ENCODE results near the gene AMN. TPM values are rescaled to one million over a fixed set of nuclear protein-coding genes. Genes with fewer than 3 reads are reported as not detected.

The AMN gene
- polyA plus RNA-seq, 3 donors, result 1.5 to 12.3 (median 2.0) TPM

DNA sequence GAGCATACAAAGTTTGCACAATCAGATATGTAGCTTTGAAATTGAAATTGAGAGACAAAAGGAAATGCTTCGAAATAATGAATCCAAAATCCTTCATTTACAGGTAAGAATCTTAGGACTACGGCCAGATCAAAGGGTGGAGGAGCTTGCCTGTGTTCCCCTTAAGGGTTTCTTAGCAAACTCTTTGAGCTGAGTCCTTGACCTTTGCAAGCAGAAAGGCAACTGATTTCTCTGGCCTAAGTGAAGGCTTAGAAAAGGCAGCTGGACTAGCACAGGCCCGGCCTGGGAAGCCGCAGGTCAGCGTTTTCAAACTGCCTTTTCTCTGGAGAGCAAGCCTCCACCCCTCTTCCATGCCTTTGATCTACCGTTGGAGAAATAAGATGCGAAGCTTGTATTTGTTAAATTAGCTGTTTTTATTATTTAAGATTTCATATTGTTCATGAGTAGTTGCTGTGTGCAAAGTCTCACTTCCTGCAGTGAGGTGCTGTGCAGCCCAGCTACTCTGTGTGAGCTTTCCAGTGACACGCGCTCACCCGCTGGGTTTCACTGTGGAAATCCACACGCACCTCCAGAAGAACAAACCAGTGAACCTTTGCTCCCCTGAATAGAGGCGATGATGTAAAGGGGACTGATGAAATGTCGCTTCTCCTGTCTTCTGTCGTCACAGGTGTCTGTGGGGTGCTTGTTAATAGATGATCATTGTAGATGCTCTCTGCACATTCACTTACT lies 25.0 kb upstream of the AMN start:
- H3K27ac ChIP-seq (ENCODE audit: low read depth, low read length), result no peak overlapping the region
- 88 to 92% (median 89%) methylated on average over 14 of the region's 14 CpGs for WGBS, 3 donors

DNA sequence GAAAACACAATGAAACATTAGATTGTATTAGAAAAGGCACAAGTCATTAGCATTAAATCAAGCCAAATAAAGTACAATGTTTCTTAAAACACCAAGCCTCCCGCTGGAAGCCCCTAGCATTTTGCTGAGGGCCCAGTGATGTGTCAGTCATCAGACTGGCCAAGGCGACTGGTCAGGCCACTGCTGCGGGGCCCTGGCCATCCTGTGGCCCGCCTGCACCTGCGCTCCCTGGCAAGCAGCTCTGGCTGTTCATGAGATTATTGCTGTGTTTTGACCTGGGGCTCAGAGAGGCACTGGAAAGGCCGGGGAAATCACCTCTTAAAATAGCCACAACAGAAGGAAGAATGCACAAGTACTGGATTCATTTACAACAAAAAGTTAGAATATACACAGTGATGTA lies 24.2 kb upstream of the AMN start:
- WGBS, 3 donors, result 80 to 97% (median 97%) methylated on average over 6 of the region's 6 CpGs
- H3K27ac ChIP-seq (ENCODE audit: low read depth, low read length), result no peak overlapping the region

DNA sequence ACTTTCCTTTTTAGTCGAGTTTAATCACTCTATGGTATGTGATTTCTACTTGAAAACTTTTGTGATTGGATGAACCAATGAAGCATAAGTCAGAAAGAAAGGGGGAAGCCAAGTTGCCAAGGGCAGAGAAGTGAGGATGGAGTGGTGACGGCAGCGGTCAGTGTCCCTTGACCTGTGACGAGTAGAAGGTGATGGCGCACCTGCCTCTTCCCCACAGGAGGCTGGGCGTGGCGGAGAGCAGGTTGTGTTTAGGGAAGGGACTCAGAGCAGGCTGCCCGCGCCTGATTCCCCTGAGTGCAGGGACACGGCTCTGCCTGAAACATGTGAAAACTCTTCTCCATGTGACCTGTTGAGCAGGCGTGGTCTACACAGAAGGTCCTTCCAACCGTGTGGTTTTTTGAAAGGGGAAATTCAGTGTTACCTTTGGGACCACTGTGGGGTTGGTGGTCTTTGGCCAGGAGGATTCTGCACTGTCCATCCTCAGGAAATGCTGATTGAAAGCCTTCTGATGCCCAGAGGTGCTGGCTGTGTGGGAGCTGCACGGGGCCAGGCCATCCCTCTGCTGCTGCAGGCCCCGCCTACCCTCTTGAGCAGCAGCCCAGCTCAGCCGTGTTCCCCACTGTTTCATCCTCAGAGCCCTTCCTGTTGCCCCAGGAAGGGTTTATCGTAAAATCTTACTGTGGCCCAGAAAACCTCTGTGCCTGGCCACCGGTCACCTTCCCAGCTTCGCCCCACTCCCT lies 23.5 kb upstream of the AMN start:
- H3K27ac ChIP-seq (ENCODE audit: low read depth, low read length), result no peak overlapping the region
- 88 to 90% (median 89%) methylated on average over 18 of the region's 18 CpGs for WGBS, 3 donors

- H3K27ac ChIP-seq (ENCODE audit: low read depth, low read length), result no peak overlapping the region
- WGBS, 3 donors, result 97 to 98% (median 98%) methylated on average over 8 of the region's 8 CpGs
Observed at GRCh38 chr14:102899516-102899900, 23.0 kb upstream of the AMN start.

DNA sequence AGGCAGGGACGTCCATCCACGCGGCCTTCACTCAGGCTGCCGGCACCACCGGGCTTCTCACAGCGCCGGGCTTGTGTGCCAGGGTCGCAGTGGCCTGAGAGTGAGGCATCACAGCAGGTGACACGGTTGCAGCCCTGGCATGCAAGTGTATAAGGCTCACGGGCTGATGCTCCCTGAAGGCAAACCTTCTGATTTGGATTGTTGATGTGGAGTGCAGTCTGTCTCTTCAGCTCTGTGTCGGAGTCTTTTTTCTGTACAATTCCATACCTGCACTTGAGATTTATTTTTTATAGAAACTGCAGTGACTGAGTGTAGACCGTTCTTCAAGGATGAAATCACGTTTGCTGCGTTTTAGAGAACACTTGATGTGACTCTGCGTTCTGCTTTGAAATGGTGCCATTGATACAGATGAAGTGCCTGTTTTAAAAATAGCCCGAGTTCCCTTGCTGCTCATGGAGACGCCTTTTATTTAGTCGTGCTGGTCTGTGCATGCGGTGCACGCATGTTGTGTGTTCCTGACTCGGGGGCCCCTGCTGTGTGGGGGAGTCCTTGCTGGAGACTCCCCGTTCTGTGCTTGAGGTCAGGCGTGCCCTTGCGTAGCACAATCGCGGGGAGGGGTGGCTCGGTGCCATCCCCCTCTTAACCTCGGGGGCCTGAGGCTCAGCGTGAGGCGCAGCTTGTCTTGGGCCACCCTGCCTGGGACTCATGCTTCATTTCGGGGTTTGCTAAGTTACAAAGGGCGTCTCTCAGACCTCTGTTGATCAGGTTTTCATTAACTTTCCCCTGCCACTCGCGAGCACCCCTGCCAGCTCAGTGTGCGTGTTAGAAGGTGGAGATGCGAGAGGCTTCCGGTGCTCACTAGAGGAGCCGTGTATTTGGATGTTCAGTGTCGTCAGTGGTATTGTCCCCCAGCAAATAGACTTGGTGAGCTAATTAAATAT lies 21.6 kb upstream of the AMN start:
- H3K27ac ChIP-seq (ENCODE audit: low read depth, low read length), result no peak overlapping the region
- 77 to 85% (median 78%) methylated on average over 39 of the region's 39 CpGs for WGBS, 3 donors

DNA sequence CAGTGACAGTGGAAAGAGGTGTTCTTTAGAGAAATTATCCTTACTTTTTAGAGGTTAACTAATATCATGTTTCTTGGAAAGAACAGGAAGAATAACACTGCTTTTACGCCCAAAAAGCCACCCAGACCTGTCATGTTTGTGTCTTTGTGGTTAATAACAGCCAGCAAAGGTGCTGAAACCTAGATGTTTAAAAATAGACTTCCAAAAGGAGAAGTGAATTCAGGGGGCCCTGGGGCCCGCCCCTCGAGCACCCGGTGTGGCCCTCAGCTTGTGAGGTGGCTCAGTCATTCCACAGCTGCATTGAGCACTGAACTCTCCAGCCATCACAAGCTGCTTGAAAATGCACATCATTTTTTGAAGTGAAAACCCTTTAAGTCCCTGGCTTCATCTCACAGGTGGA lies 20.8 kb upstream of the AMN start:
- H3K27ac ChIP-seq (ENCODE audit: low read depth, low read length), result no peak overlapping the region
- WGBS, 3 donors, result 53 to 78% (median 74%) methylated on average over 4 of the region's 4 CpGs

- WGBS, 3 donors, result 82 to 90% (median 83%) methylated on average over 7 of the region's 7 CpGs
- no peak overlapping the region for H3K27ac ChIP-seq (ENCODE audit: low read depth, low read length)
Observed at GRCh38 chr14:102902086-102902485, 20.4 kb upstream of the AMN start.

DNA sequence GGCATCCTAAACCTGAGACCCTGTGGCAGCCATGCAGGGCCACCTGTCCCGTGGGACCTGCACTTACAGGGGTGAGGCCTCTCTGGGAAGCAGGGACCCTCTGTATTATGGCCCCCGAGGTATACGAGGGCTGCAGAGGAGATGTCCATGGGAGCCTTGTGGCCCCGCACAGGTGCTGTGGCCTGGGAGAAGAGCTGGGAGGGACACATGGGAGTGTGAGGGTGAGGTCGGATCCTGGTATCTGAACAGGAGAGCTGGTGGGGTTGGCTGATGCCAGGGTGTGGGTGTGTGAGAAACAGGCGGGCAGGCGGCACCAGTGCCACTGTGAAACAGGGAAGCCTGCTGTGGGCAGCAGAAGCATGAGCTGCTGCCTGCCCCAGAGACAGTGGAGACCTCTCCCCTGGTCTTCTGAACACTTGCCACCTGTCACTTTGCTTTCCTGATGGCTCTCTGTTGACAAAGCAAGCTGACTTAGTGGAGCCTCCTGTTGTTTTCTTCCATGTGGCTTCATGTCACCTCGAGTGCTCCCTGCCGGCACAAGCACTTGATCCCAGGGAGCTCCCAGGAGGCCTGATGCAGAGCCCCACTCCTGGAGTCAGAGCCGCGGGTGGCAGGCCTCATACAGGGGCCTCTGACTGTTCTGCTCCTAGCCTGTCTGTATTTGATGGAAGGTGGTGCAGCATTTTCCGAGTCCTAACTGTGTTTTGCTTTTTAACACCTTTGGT lies 19.8 kb upstream of the AMN start:
- H3K27ac ChIP-seq (ENCODE audit: low read depth, low read length), result no peak overlapping the region
- WGBS, 3 donors, result 79 to 93% (median 89%) methylated on average over 12 of the region's 12 CpGs

DNA sequence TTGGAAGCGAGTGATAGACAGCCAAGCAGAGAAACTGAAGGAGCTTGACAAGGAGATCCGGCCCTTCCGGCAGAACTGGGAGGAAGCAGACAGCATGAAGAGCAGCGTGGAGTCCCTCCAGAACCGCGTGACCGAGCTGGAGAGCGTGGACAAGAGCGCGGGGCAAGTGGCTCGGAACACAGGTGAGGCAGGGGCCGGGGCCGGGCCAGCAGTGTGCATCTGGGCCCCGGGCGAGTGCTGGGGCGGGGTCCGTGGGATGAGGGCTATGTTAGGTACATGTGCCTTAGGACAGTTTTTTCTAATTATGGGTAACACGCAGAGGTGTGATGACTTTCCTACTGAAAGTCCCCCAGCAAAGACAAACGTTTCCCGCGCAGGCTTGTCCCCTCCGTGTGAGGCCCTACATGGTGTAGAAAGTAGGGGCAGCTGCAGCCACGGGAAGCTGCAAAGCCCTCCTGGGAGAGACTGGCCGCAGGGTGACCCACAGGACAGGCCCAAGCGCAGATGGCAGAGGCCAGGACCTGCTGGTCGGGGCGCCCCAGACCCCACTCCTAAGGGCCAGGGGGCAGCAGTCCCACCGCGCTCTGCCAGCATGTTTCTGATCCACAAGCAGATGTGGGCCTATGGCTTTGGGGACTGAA lies 19.1 kb upstream of the AMN start:
- 90 to 97% (median 96%) methylated on average over 29 of the region's 29 CpGs for WGBS, 3 donors
- H3K27ac ChIP-seq (ENCODE audit: low read depth, low read length), result no peak overlapping the region

DNA sequence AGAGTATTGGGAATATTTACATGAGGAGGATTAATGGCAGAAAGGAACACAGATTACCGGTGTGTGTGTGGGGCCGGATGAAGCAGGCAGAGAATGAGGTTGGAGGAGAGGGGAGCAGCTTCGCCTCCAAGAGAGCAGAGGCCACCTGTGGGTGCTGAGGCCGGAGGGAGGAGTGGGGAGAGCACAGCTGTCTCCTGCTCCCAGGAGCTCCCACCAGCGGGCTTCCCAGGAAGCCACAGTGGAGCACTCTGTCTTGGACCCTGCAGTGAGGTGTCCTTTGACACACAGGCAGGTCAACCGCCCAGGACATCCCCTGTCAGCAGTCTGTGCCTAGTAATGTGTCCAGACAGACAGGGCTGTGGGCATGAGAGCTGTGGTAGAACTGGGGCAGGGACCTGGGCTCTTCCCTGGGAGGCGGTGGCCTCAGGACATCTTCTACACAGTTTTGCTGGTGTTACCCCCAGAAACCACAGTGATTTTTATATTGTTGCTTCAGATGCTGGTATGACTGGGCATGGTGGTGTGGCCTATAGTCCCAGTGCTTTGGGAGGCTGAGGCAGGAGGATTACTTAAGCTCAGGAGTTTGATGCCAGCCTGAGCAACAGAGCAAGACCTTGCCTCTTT lies 18.5 kb upstream of the AMN start:
- H3K27ac ChIP-seq (ENCODE audit: low read depth, low read length), result no peak overlapping the region
- WGBS, 3 donors, result 96 to 98% (median 98%) methylated on average over 7 of the region's 7 CpGs

DNA sequence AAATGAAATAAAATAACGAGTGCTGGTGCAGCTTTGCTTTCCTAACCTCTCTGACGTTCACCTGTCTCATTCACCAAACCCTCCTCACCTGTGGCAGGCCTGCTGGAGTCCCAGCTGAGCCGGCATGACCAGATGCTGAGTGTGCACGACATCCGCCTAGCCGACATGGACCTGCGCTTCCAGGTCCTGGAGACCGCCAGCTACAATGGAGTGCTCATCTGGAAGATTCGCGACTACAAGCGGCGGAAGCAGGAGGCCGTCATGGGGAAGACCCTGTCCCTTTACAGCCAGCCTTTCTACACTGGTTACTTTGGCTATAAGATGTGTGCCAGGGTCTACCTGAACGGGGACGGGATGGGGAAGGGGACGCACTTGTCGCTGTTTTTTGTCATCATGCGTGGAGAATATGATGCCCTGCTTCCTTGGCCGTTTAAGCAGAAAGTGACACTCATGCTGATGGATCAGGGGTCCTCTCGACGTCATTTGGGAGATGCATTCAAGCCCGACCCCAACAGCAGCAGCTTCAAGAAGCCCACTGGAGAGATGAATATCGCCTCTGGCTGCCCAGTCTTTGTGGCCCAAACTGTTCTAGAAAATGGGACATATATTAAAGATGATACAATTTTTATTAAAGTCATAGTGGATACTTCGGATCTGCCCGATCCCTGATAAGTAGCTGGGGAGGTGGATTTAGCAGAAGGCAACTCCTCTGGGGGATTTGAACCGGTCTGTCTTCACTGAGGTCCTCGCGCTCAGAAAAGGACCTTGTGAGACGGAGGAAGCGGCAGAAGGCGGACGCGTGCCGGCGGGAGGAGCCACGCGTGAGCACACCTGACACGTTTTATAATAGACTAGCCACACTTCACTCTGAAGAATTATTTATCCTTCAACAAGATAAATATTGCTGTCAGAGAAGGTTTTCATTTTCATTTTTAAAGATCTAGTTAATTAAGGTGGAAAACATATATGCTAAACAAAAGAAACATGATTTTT lies 17.1 kb upstream of the AMN start:
- no peak overlapping the region for H3K27ac ChIP-seq (ENCODE audit: low read depth, low read length)
- 94 to 96% (median 96%) methylated on average over 38 of the region's 38 CpGs for WGBS, 3 donors

DNA sequence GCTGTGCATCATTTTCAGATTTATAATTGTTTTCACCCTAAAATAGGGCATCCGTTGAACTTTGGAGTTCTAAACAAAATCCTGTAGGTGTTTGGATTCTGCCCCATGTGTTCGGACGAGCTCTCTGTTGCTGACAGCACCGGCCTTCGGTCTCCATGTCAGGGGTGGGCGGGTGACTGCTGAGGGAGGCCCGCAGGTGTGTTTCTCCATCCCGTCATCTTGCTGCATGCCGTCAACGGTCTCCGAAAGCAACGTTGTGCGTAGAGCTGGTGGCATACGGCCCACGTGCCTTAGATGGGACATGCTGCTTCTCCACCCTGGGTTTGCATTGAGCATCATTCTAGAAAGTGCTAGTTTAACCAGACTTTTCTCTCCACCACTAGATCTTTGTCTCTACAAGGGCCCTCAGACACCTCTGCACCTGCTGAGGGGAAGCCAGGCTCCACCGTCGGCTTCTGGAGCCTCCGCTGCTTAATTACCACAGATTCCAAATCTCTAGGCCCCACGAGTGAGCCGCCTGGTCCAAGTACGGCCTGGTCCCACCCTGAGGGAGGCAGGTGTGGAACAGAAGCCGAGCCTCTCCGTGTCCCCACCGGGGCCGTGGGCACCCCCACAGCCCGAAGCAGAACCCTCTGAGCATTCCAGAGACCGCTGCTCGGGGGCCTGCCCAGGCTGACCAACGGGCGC lies 15.7 kb upstream of the AMN start:
- 97% methylated on average over 29 to 30 of the region's 30 CpGs for WGBS, 3 donors
- H3K27ac ChIP-seq (ENCODE audit: low read depth, low read length), result no peak overlapping the region

GRCh38 chr14:102907303-102907844 lies 15.1 kb upstream of the AMN start:
- no peak overlapping the region for H3K27ac ChIP-seq (ENCODE audit: low read depth, low read length)
- 95 to 97% (median 96%) methylated on average over 31 to 33 of the region's 33 CpGs for WGBS, 3 donors

GRCh38 chr14:102907980-102908730 lies 14.3 kb upstream of the AMN start:
- H3K27ac ChIP-seq (ENCODE audit: low read depth, low read length), result no peak overlapping the region
- 92 to 95% (median 93%) methylated on average over 22 to 23 of the region's 23 CpGs for whole genome bisulfite sequencing, 3 donors
